ENCODE results near the gene CALU. TPM values are rescaled to one million over a fixed set of nuclear protein-coding genes. Genes with fewer than 3 reads are reported as not detected.

CALU gene
- total and polyA plus RNA-seq, 2 donors (not counting 1 experiment from before 2014, with no cell fraction given) = 5.1 to 11.2 TPM

DNA sequence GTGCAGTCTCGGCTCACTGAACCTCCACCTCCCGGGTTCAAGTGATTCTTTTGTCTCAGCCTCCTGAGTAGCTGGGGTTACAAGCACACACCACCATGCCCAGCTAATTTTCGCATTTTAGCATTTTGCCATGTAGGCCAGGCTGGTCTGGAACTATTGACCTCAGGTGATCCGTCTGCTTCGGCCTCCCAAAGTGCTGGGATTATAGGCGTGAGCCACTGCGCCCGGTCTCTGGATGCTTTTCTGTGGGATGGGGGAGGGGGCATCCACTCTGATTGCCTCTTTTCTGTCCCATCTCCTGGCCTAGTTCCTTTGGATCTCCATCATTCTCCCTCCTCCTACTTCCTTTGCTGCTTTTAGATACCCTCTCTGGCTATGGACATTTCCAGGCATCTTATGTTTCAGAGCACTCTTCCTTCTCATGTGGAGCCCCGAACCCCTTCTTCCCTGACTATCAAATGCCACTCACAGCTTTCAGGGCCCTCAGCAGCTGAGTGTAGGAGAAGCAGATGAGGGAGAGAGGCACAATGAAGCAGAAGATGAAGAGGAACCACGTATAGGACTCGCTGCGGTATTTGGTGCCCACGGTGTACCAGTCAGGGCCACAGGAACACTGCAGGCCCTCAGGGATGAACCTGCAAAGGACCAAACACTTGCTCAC is 35.0 kb downstream of the CALU start:
- H3K27me3 ChIP-seq (replicated peaks in 1 of 4; ENCODE audit: control extremely low read depth in 1 of 4, control insufficient read depth in 3 of 4, insufficient read depth in 4 of 4, low read length in 3 of 4) = peaks cover 0 to 4% (median 2%) of the 10 kb centered on the region in 4 experiments
- intact Hi-C loops (cut with micrococcal nuclease) = no loop called here
- no peak overlapping the region for H3K27ac ChIP-seq (ENCODE audit: low read length in 2 of 2)
- 99% methylated on average over 12 of the region's 13 CpGs for WGBS (ENCODE audit: insufficient coverage)
- H2AFZ ChIP-seq (ENCODE audit: insufficient read depth, low read depth, low read length, poor library complexity, severe bottlenecking) = no peak overlapping the region
- Mint-ChIP-seq H3K27me3 (peaks cover 7% of the 10 kb centered on the region), H3K9me3 (ENCODE audit: insufficient read depth) (peaks cover 7% of the 10 kb centered on the region), H3K27ac (no peak overlapping the region), H3K4me3 (no peak overlapping the region), H3K4me1 (no peaks in the 10 kb centered on the region)
- no peak overlapping the region for H3K9ac ChIP-seq (ENCODE audit: low read length)
- no peak for ATAC-seq (ENCODE audit: low read depth)
- ChIA-PET CTCF (no interaction called here), POLR2A (interaction anchor here (0.6 kb wide), 1 partner anchor 28 kb away, joined by 3 read pairs; no protein-coding TSS in a partner anchor)
- TF ChIP-seq, protein P1, sequence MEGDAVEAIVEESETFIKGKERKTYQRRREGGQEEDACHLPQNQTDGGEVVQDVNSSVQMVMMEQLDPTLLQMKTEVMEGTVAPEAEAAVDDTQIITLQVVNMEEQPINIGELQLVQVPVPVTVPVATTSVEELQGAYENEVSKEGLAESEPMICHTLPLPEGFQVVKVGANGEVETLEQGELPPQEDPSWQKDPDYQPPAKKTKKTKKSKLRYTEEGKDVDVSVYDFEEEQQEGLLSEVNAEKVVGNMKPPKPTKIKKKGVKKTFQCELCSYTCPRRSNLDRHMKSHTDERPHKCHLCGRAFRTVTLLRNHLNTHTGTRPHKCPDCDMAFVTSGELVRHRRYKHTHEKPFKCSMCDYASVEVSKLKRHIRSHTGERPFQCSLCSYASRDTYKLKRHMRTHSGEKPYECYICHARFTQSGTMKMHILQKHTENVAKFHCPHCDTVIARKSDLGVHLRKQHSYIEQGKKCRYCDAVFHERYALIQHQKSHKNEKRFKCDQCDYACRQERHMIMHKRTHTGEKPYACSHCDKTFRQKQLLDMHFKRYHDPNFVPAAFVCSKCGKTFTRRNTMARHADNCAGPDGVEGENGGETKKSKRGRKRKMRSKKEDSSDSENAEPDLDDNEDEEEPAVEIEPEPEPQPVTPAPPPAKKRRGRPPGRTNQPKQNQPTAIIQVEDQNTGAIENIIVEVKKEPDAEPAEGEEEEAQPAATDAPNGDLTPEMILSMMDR (IDR thresholded peaks at IDR 0.05) = no peak
- TF ChIP-seq EZH2 (IDR thresholded peaks at IDR 0.05; ENCODE audit: borderline replicate concordance, insufficient read depth, low read depth, low read length, poor library complexity, severe bottlenecking) = no peak
- peaks cover 2 to 7% (median 3%) of the 10 kb centered on the region in 3 donors for H3K9me3 ChIP-seq (ENCODE audit: control extremely low read depth in 1 of 3, control insufficient read depth in 2 of 3, insufficient read depth in 1 of 3, low read length in 2 of 3)
- no peaks in the 10 kb centered on the region for H4K20me1 ChIP-seq (ENCODE audit: control insufficient read depth, insufficient read depth, low read length, poor library complexity, severe bottlenecking)
- H3K4me3 ChIP-seq (ENCODE audit: control extremely low read depth in 1 of 5, extremely low read depth in 1 of 5, insufficient read depth in 1 of 5, low read depth in 2 of 5, low read length in 4 of 5) = no peak overlapping the region
- H3K36me3 ChIP-seq (replicated peaks in 1 of 2; ENCODE audit: control extremely low read depth in 1 of 2, control insufficient read depth in 1 of 2, extremely low read depth in 1 of 2, insufficient read depth in 2 of 2, low read length in 1 of 2) = peaks cover 0 to 36% of the 10 kb centered on the region in 2 experiments
- no peak for DNase-seq
- no peaks in the 10 kb centered on the region for H3K4me1 ChIP-seq (ENCODE audit: control insufficient read depth in 2 of 2, insufficient read depth in 2 of 2, low read length in 2 of 2)
- no peaks in the 10 kb centered on the region for H3K79me2 ChIP-seq (ENCODE audit: control insufficient read depth, insufficient read depth, low read length)
- no peak overlapping the region for H3K4me2 ChIP-seq (replicated peaks; ENCODE audit: low read depth, low read length, poor library complexity, severe bottlenecking)

DNA sequence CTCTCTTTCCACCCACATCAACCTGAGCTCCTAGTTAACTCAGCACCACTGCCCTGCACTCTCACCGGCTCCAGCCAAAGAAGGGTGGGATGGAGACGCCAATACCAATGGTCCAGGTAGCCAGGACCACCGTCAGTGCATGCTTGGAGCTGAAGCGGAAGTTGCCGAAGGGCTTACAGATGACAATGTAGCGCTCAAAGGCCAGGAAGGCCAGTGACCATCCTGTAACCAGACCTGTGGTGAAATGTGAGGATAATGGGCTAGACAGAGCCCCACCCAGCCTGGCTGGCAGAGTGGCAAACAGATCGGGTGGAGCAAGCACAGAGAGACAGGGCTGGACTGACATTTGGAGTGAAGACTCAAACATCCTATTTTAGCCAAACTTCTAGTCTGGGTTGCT is 35.8 kb downstream of the CALU start:
- Histone ChIP-seq H3K36me3 (replicated peaks in 1 of 2; ENCODE audit: control extremely low read depth in 1 of 2, control insufficient read depth in 1 of 2, extremely low read depth in 1 of 2, insufficient read depth in 2 of 2, low read length in 1 of 2) (peaks cover 0 to 28% of the 10 kb centered on the region in 2 experiments), H4K20me1 (ENCODE audit: control insufficient read depth, insufficient read depth, low read length, poor library complexity, severe bottlenecking) (no peaks in the 10 kb centered on the region), H3K4me2 (replicated peaks; ENCODE audit: low read depth, low read length, poor library complexity, severe bottlenecking) (no peak overlapping the region), H2AFZ (ENCODE audit: insufficient read depth, low read depth, low read length, poor library complexity, severe bottlenecking) (no peak overlapping the region), H3K27me3 (replicated peaks in 1 of 4; ENCODE audit: control extremely low read depth in 1 of 4, control insufficient read depth in 3 of 4, insufficient read depth in 4 of 4, low read length in 3 of 4) (peaks cover 0 to 4% (median 2%) of the 10 kb centered on the region in 4 experiments), H3K27ac (ENCODE audit: low read length in 2 of 2) (no peak overlapping the region), H3K9me3 (ENCODE audit: control extremely low read depth in 1 of 3, control insufficient read depth in 2 of 3, insufficient read depth in 1 of 3, low read length in 2 of 3) (peaks cover 2 to 7% (median 3%) of the 10 kb centered on the region in 3 donors), H3K79me2 (ENCODE audit: control insufficient read depth, insufficient read depth, low read length) (no peaks in the 10 kb centered on the region), H3K9ac (ENCODE audit: low read length) (no peak overlapping the region), H3K4me1 (ENCODE audit: control insufficient read depth in 2 of 2, insufficient read depth in 2 of 2, low read length in 2 of 2) (no peaks in the 10 kb centered on the region), H3K4me3 (ENCODE audit: control extremely low read depth in 1 of 5, extremely low read depth in 1 of 5, insufficient read depth in 1 of 5, low read depth in 2 of 5, low read length in 4 of 5) (no peak overlapping the region)
- no peaks in the 10 kb centered on the region for H3K4me1 Mint-ChIP-seq
- H3K4me3 Mint-ChIP-seq = no peak overlapping the region
- peaks cover 7% of the 10 kb centered on the region for H3K27me3 Mint-ChIP-seq
- TF ChIP-seq, protein P1 (IDR thresholded peaks at IDR 0.05) = no peak
- no peak for TF ChIP-seq EZH2 (IDR thresholded peaks at IDR 0.05; ENCODE audit: borderline replicate concordance, insufficient read depth, low read depth, low read length, poor library complexity, severe bottlenecking)
- no peak overlapping the region for H3K27ac Mint-ChIP-seq
- H3K9me3 Mint-ChIP-seq (ENCODE audit: insufficient read depth) = peaks cover 7% of the 10 kb centered on the region
- ChIA-PET CTCF (no interaction called here), POLR2A (no interaction called here)
- intact Hi-C loops (cut with micrococcal nuclease) = no loop called here
- DNase-seq = no peak
- 97% methylated on average over 7 of the region's 7 CpGs for WGBS (ENCODE audit: insufficient coverage)
- no peak for ATAC-seq (ENCODE audit: low read depth)

All from B cell (primary cell).